SU-DHL-6 (cell line): ENCODE results near the gene LPCAT2.

Experiments
- CTCF ChIP-seq: fragments of 200-600 bp; sonication (generic); IDR thresholded peaks from one replicate; pipeline ENCODE4 v1.5.1; 2017; ENCODE audit warnings: antibody characterized with exemption, mild to moderate bottlenecking, low read length, moderate library complexity; ENCODE audit not compliant: insufficient read depth, poor library complexity, severe bottlenecking
- EZH2phosphoT487 ChIP-seq: fragments of 200-600 bp; sonication (generic), shearing (Covaris generic); conservative IDR thresholded peaks from 2 replicates; pipeline ENCODE4 v1.6.1; 2018; ENCODE audit warnings: mild to moderate bottlenecking, antibody characterized with exemption, low read length, moderate library complexity, mixed read lengths

GRCh38 chr16:55632259-55632658, 123.4 kb downstream of the LPCAT2 start:
- TF ChIP-seq CTCF (no peak), EZH2phosphoT487 (no peak)
